GM12878 (cell line): ENCODE data around the gene PRORP. TPM values are rescaled to one million over a fixed set of nuclear protein-coding genes. Genes with fewer than 3 reads are reported as not detected.

Source experiments
- ATAC-seq: fragments of 200-7000 bp; cut with Tn5 transposase; 3 replicates; pipeline ENCODE4 v1.9.1; 2020; ENCODE audit warnings: mild to moderate bottlenecking, moderate library complexity
- BruUV-seq: library from RNA; stranded (reverse); fragments of 400-500 nt; replicated peaks from 2 replicates; lab custom pipeline; 2021; lab: Mats Ljungman, UMichigan
- CTCF ChIA-PET: fragments of 300-600 bp; sonication (Branson Sonifier 250); formaldehyde crosslinking; extraction: SDS; loops from one replicate; lab custom pipeline; 2021; ENCODE audit warnings: inconsistent platforms; lab: Yijun Ruan, JAX
- POLR2A ChIA-PET: fragments of 350-600 bp; formaldehyde crosslinking; extraction: SDS; loops from one replicate; lab custom pipeline; 2021; ENCODE audit warnings: inconsistent platforms; lab: Charles Lee
- RAD21 ChIA-PET: fragments of 300-600 bp; sonication (Branson Sonifier 250); formaldehyde crosslinking; loops from one replicate; lab custom pipeline; 2023; ENCODE audit warnings: antibody characterized with exemption; ENCODE audit not compliant: unreplicated experiment; lab: Charles Lee
- SMC1A ChIA-PET: fragments of 300-600 bp; sonication (Branson Sonifier 250); formaldehyde crosslinking; loops from one replicate; lab custom pipeline; 2023; ENCODE audit not compliant: unreplicated experiment, uncharacterized antibody; lab: Charles Lee
- DNase-seq: peaks from one replicate; pipeline ENCODE4 v3.0.0-alpha.2; 2011; ENCODE audit warnings: low read depth, low spot score
- FAIRE-seq: peaks from 3 replicates; lab custom pipeline; 2011; peaks lifted over from hg19 to GRCh38; lab: Jason Lieb, UNC
- H2AFZ ChIP-seq: 2 replicates; pipeline ENCODE4 v1.6.0; 2011; ENCODE audit warnings: low read depth, low read length, control low read depth; ENCODE audit not compliant: control insufficient read depth
- H3K27ac ChIP-seq: 2 replicates; pipeline ENCODE4 v1.5.1; 2011; ENCODE audit warnings: control low read depth; ENCODE audit not compliant: control insufficient read depth, insufficient read depth
- H3K27me3 ChIP-seq, 2 experiments: replicated peaks in 1 of 2; 2 replicates each; pipeline versions ENCODE4 v1.6.0 to v1.6.1; 2011; ENCODE audit warnings: low read length in 1 of 2; ENCODE audit not compliant: control insufficient read depth in 2 of 2, insufficient read depth in 2 of 2
- H3K36me3 ChIP-seq, 2 experiments: 2 replicates each; pipeline ENCODE4 v1.5.1; 2011; ENCODE audit warnings: low read length in 1 of 2; ENCODE audit not compliant: control insufficient read depth in 2 of 2, insufficient read depth in 2 of 2
- H3K4me1 ChIP-seq: 2 replicates; pipeline ENCODE4 v1.6.1; 2011; ENCODE audit warnings: mild to moderate bottlenecking, low read length, moderate library complexity, mixed read lengths; ENCODE audit not compliant: control insufficient read depth, insufficient read depth
- H3K4me2 ChIP-seq: 2 replicates; pipeline ENCODE4 v1.6.0; 2011; ENCODE audit warnings: control low read depth; ENCODE audit not compliant: control insufficient read depth, insufficient read depth
- H3K4me3 ChIP-seq: fragments of 200-600 bp; sonication (generic); 2 replicates; pipeline ENCODE4 v1.5.1; 2016
- H3K79me2 ChIP-seq: 2 replicates; pipeline ENCODE4 v1.6.0; 2011; ENCODE audit warnings: low read length; ENCODE audit not compliant: control insufficient read depth, insufficient read depth
- H3K9ac ChIP-seq: 2 replicates; pipeline ENCODE4 v1.8.0; 2011; ENCODE audit warnings: low read length, control low read depth, mixed read lengths; ENCODE audit not compliant: control insufficient read depth, insufficient read depth
- H3K9me3 ChIP-seq: replicated peaks from 3 replicates; pipeline ENCODE4 v1.5.1; 2011; ENCODE audit warnings: mild to moderate bottlenecking, low read length; ENCODE audit not compliant: control insufficient read depth, insufficient read depth
- H4K20me1 ChIP-seq: 2 replicates; pipeline ENCODE4 v1.6.0; 2011; ENCODE audit not compliant: control insufficient read depth, insufficient read depth
- ATF2 ChIP-seq: IDR thresholded peaks from 2 replicates; pipeline ENCODE4 v1.6.1; 2012; ENCODE audit warnings: low read length, inconsistent platforms
- CBFB ChIP-seq: IDR thresholded peaks from 2 replicates; pipeline ENCODE4 v1.6.1; 2016; ENCODE audit warnings: antibody characterized with exemption, low read depth
- E2F8 ChIP-seq: fragments of 450-650 bp; IDR thresholded peaks from 2 replicates; pipeline ENCODE4 v1.6.1; 2018; ENCODE audit warnings: mild to moderate bottlenecking, low read depth, moderate library complexity; ENCODE audit not compliant: partially characterized antibody
- ELK1 ChIP-seq: IDR thresholded peaks from 2 replicates; pipeline ENCODE4 v1.6.1; 2012; ENCODE audit warnings: low read depth, low read length, improper control_type of control experiment
- GATAD2B ChIP-seq: fragments of 450-650 bp; conservative IDR thresholded peaks from 2 replicates; pipeline ENCODE4 v1.6.1; 2017; ENCODE audit warnings: low read depth, mild to moderate bottlenecking, moderate library complexity
- HDAC2 ChIP-seq: fragments of 200-600 bp; sonication (generic); IDR thresholded peaks from 2 replicates; pipeline ENCODE4 v1.6.1; 2017
- IKZF1 ChIP-seq: fragments of 450-650 bp; conservative IDR thresholded peaks from 2 replicates; pipeline ENCODE4 v1.6.1; 2017; ENCODE audit warnings: antibody characterized with exemption, mild to moderate bottlenecking
- MLLT1 ChIP-seq: fragments of 450-650 bp; IDR thresholded peaks from 2 replicates; pipeline ENCODE4 v1.6.1; 2016; ENCODE audit warnings: mild to moderate bottlenecking
- MTA2 ChIP-seq: fragments of 450-650 bp; IDR thresholded peaks from 2 replicates; pipeline ENCODE4 v1.6.1; 2016; ENCODE audit warnings: low read depth, mild to moderate bottlenecking, moderate library complexity
- NBN ChIP-seq: fragments of 450-650 bp; IDR thresholded peaks from 2 replicates; pipeline ENCODE4 v1.6.1; 2016
- NFIC ChIP-seq: IDR thresholded peaks from 2 replicates; pipeline ENCODE4 v1.6.1; 2012; ENCODE audit warnings: low read depth, mild to moderate bottlenecking, inconsistent platforms, low read length, moderate library complexity
- NFYB ChIP-seq: IDR thresholded peaks from 2 replicates; pipeline ENCODE4 v1.6.1; 2011; ENCODE audit warnings: low read depth, mild to moderate bottlenecking, low read length, improper control_type of control experiment, moderate library complexity; ENCODE audit not compliant: insufficient read depth
- NRF1 ChIP-seq: conservative IDR thresholded peaks from 2 replicates; pipeline ENCODE4 v1.6.1; 2011; ENCODE audit warnings: mild to moderate bottlenecking, low read depth, low read length, improper control_type of control experiment
- RCOR1 ChIP-seq: conservative IDR thresholded peaks from 2 replicates; pipeline ENCODE4 v1.6.1; 2012; ENCODE audit warnings: low read depth, low read length, improper control_type of control experiment
- SIX5 ChIP-seq: IDR thresholded peaks from 2 replicates; pipeline ENCODE4 v1.6.1; 2011; ENCODE audit warnings: mild to moderate bottlenecking, low read depth, low read length, moderate library complexity; ENCODE audit not compliant: severe bottlenecking
- YBX1 ChIP-seq: fragments of 450-650 bp; IDR thresholded peaks from 2 replicates; pipeline ENCODE4 v1.6.1; 2016; ENCODE audit warnings: antibody characterized with exemption
- WGBS: methylation state at CpG from one replicate; pipeline ENCODE4 v1.1.6; 2016; ENCODE audit warnings: low lambda C conversion rate; ENCODE audit not compliant: insufficient replicate concordance, insufficient coverage; ENCODE audit errors: missing lambda C conversion rate; 5-methylcytosine and 5-hydroxymethylcytosine counted together
- in situ Hi-C: fragments of 300-500 bp; cut with MboI; formaldehyde crosslinking; loops from 9 replicates; pipeline ENCODE4 v1.14.3; 2018; ENCODE audit warnings: mixed read lengths
- intact Hi-C: fragments of 100-400 bp; cut with micrococcal nuclease; formaldehyde crosslinking; loops from one replicate; pipeline ENCODE4 v1.14.2; 2022; ENCODE audit not compliant: unreplicated experiment
- polyA plus RNA-seq, 11 experiments: library from polyadenylated mRNA; depleted of rRNA in 4 of 11; unstranded in 6 of 11; stranded (reverse) in 5 of 11; fragments of >200 nt; fragmentation: Nextera tagmentation in 4 of 11; fragmentation: Illumina TruSeq in 1 of 11; extraction: Ambion mirVana in 4 of 11; extraction: Trizol in 1 of 11; gene quantifications; 1 replicate in 1 of 11; 2 replicates in 10 of 11; pipeline versions ENCODE4 v1.2.1 to v1.2.3, GENCODE V29; 2011 to 2016; ENCODE audit warnings: inconsistent platforms in 2 of 11, missing spikeins in 2 of 11, low read depth in 1 of 11
- total RNA-seq, 4 experiments: library from RNA; depleted of rRNA in 3 of 4; stranded (reverse); fragments of >200 nt in 3 of 4; fragmentation: Illumina TruSeq in 1 of 4; extraction: Trizol in 1 of 4; gene quantifications; 2 replicates each; pipeline versions ENCODE4 v1.2.1 to v1.2.3, GENCODE V29; 2013 to 2021

Gene PRORP
- total and polyA plus RNA-seq, 10 of the 15 experiments (the other 5 are each of a cell fraction or from before 2014, with no cell fraction given) = 38.8 to 61.3 (median 46.7) TPM

GRCh38 chr14:35133542-35134328, 11.4 kb downstream of the PRORP start:
- Histone ChIP-seq H3K36me3 (peaks cover 2 to 11% of the 10 kb centered on the region in 2 experiments; a peak in 3 of 4 replicates), H3K27me3 (no peaks in the 10 kb centered on the region), H3K9ac (no peak overlapping the region), H3K79me2 (no peaks in the 10 kb centered on the region; the same call in 1 of the 2 replicates), H3K4me3 (no peak overlapping the region), H4K20me1 (no peaks in the 10 kb centered on the region), H3K9me3 (peaks cover 5% of the 10 kb centered on the region; the same call in 2 of the 3 replicates), H2AFZ (no peak overlapping the region), H3K4me2 (no peak overlapping the region), H3K27ac (no peak overlapping the region), H3K4me1 (no peaks in the 10 kb centered on the region)
- WGBS = 87% methylated on average over 6 of the region's 6 CpGs
- FAIRE-seq (no peak), ATAC-seq (no peak; the same call in 2 of the 3 replicates), DNase-seq (no peak)
- intact Hi-C loops = no loop called here
- SMC1A ChIA-PET = interaction anchor here (1.1 to 16.3 kb wide), 3 partner anchors 11 to 282 kb away, joined by 3 to 362 read pairs (median 3); no protein-coding TSS in a partner anchor
- RAD21 ChIA-PET = no interaction called here
- in situ Hi-C loops = no loop called here
- POLR2A ChIA-PET = no interaction called here
- CTCF ChIA-PET = interaction anchor here (1.2 kb wide), 1 partner anchor 8 kb away, joined by 3 read pairs; no protein-coding TSS in a partner anchor
- no TSS peak for BruUV-seq
- TF ChIP-seq MTA2 (no peak), NBN (no peak), IKZF1 (no peak), GATAD2B (no peak), ELK1 (no peak), NFIC (no peak), NRF1 (no peak), MLLT1 (no peak), E2F8 (no peak), SIX5 (no peak), RCOR1 (no peak), ATF2 (no peak), YBX1 (no peak), HDAC2 (no peak), NFYB (no peak), CBFB (no peak)
